Stimulated activated CD4-positive, alpha-beta T cell treated with anti-CD3 and anti-CD28 coated beads, Interleukin-15, amount 100 ng/mL, for 24 hours (primary cell): Measurements from ENCODE around the gene SRSF3.
"Not testable (repeated sequence)": the region's sequence is repeated elsewhere in the genome, so short reads cannot be mapped to it uniquely, and the experiment has no call there.

Source experiments
- DNase-seq: peaks from one replicate; pipeline ENCODE4 v3.0.0-alpha.2; 2020

Gene SRSF3

GRCh38 chr6:36650848-36651478 lies 56.8 kb downstream of the SRSF3 start:
- DNase-seq, result no peak

- DNase-seq, result no peak
Observed at GRCh38 chr6:36651659-36652379, 57.7 kb downstream of the SRSF3 start.

DNA sequence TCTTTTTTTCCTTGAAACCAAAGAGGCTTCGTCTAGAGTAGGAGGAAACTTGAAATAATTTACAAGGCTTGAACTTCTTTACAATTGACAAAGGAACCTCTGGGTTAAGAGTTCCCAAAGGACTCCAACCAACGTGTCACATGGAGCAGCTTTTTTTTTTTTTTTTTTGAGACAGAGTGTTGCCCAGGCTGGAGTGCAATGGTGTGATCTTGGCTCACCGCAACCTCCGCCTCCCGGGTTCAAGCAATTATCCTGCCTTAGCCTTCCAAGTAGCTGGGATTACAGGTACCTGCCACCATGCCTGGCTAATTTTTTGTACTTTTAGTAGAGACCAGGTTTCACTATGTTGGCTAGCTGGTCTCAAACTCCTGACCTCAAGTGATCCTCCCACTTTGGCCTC lies 60.3 kb downstream of the SRSF3 start:
- DNase-seq, result not testable (repeated sequence)
